Neural progenitor cell (in vitro differentiated cells): Measurements from ENCODE around the gene TMEM140.

Source experiments
- CTCF ChIP-seq: fragments of 200-600 bp; sonication (generic); IDR thresholded peaks from 2 replicates; pipeline ENCODE4 v1.5.1; 2017; ENCODE audit warnings: antibody characterized with exemption, mild to moderate bottlenecking
- EZH2 ChIP-seq: fragments of 200-600 bp; sonication (generic); IDR thresholded peaks from 2 replicates; pipeline ENCODE4 v1.6.1; 2017; ENCODE audit warnings: antibody characterized with exemption, mild to moderate bottlenecking, moderate library complexity
- EZH2phosphoT487 ChIP-seq: fragments of 200-600 bp; sonication (generic); IDR thresholded peaks from 2 replicates; pipeline ENCODE4 v1.6.1; 2017; ENCODE audit warnings: antibody characterized with exemption

GRCh38 chr7:135162382-135163001 is 14.6 kb downstream of the TMEM140 start:
- TF ChIP-seq CTCF = no peak
- TF ChIP-seq EZH2 = no peak
- TF ChIP-seq EZH2phosphoT487 = no peak
